Ecto neural progenitor cell (in vitro differentiated cells): ENCODE data around the gene C11orf42.

Experiments used
- DNase-seq: peaks from one replicate; pipeline ENCODE4 v3.0.0-alpha.2; 2018; ENCODE audit warnings: low spot score

The C11orf42 gene

GRCh38 chr11:6258141-6258540 lies 52.8 kb downstream of the C11orf42 start:
- no peak for DNase-seq

- no peak for DNase-seq
Observed at GRCh38 chr11:6258571-6259081, 53.3 kb downstream of the C11orf42 start.

- DNase-seq = no peak
Observed at GRCh38 chr11:6260207-6260726, 54.9 kb downstream of the C11orf42 start.
